Left cardiac atrium (tissue), 4 donors: ENCODE measurements around the gene CADPS2. TPM values are rescaled to one million over a fixed set of nuclear protein-coding genes. Genes with fewer than 3 reads are reported as not detected.

Experiments
- ATAC-seq, 2 donors: fragments of 200-7000 bp; cut with Tn5 transposase; one replicate each; pipeline ENCODE4 v1.9.1; 2020; ENCODE audit warnings: mild to moderate bottlenecking in 2 of 2, moderate library complexity in 2 of 2
- DNase-seq: peaks from one replicate; pipeline ENCODE4 v3.0.0-alpha.2; 2020
- intact Hi-C, 2 donors: fragments of 100-400 bp; cut with DNase I; formaldehyde crosslinking; loops; one replicate each; pipeline versions ENCODE4 v1.14.1 to v1.15.1; 2022 to 2023
- total RNA-seq, 2 donors: library from RNA; stranded (reverse); fragmentation: NEBNext Ultra II Directional; extraction: Animal tissue kit (Norgen Biotek cat#: 25700); gene quantifications; one replicate each; pipeline ENCODE4 v1.2.1, GENCODE V29; 2021
- donor health status: DM: no; HTN: yes; CAD: no.
- donor health status: DM: no; HTN: yes; CAD: no; lungs with severe emphysema.
- donor health status: DM: yes; HTN: yes; CAD: no.
- donor health status: Dilated cardiomyopathy.

The CADPS2 gene
- total RNA-seq, 2 donors from 2014 or later = 11.5 to 14.4 TPM

DNA sequence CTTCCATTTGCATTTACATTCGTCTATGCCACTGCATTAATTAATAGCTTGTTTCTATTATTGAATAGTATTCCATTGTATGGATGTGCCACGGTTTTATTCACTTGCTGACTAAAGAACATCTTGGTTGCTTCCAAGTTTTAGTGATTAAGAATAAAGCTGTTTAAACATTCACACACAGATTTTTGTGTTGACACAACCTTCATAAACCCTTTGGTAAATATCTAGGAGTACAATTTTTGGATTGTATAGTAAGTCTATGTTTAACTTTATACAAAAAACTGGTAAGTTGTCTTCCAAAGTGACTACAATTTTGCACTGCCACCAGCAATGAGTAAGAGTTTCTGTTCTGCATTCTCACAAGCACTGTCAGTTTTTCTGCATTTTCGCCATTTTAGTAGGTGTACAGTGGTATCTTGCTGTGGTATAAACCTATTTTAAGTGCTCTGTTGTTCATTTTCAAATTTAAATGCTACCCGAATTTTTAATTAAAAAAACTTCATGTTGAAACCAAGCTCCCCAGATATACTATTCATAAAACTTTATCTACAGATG is 308.7 kb downstream of the CADPS2 start:
- DNase-seq (no peak), ATAC-seq (no peak)
- intact Hi-C loops = no loop called here

- DNase-seq = no peak
- intact Hi-C loops = no loop called here
- ATAC-seq = no peak
Measured at GRCh38 chr7:122572706-122573105, 313.6 kb downstream of the CADPS2 start.

DNA sequence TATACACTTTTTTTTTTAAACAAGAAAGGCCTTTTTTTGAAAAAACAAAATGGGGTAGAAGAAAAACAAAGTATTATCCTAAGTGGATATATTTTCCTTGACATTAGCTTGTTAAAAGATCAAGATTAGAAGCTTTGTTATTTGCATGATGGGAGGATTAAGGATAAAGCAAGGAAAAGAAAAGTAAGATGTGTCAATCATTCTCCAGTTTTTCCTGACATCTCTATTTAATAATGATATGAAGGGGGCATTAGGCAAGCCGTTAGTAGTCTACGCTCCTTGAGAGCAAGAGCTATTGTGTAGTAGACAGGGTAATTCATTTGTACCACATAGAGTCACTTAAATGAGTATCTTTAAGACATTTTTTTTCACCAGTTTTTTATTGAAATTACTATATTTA is 324.9 kb downstream of the CADPS2 start:
- intact Hi-C loops = no loop called here
- DNase-seq (no peak), ATAC-seq (no peak)

GRCh38 chr7:122556873-122557542 is 329.3 kb downstream of the CADPS2 start:
- intact Hi-C loops = loop anchor here in 1 of 2 donors (10.0 kb wide), 1 partner anchor 238 kb away; no protein-coding TSS in a partner anchor
- ATAC-seq (no peak), DNase-seq (no peak)

- no peak for DNase-seq
- ATAC-seq = no peak
- intact Hi-C loops = loop anchor here in 1 of 2 donors (10.0 kb wide), 1 partner anchor 239 kb away; no protein-coding TSS in a partner anchor
Measured at GRCh38 chr7:122556219-122556618, 330.0 kb downstream of the CADPS2 start.

GRCh38 chr7:122553761-122554160 is 332.5 kb downstream of the CADPS2 start:
- DNase-seq (no peak), ATAC-seq (no peak)
- intact Hi-C loops = loop anchor here in 1 of 2 donors (10.0 kb wide), 1 partner anchor 241 kb away; no protein-coding TSS in a partner anchor

- intact Hi-C loops = loop anchor here in 1 of 2 donors (10.0 kb wide), 1 partner anchor 242 kb away; no protein-coding TSS in a partner anchor
- ATAC-seq (no peak), DNase-seq (no peak)
Measured at GRCh38 chr7:122552769-122553168, 333.5 kb downstream of the CADPS2 start.

GRCh38 chr7:122550545-122550944 is 335.7 kb downstream of the CADPS2 start:
- intact Hi-C loops = loop anchor here in 1 of 2 donors (10.0 kb wide), 1 partner anchor 244 kb away; no protein-coding TSS in a partner anchor
- no peak for DNase-seq
- no peak for ATAC-seq

GRCh38 chr7:122549578-122549977 is 336.7 kb downstream of the CADPS2 start:
- ATAC-seq = no peak
- intact Hi-C loops = no loop called here
- no peak for DNase-seq

DNA sequence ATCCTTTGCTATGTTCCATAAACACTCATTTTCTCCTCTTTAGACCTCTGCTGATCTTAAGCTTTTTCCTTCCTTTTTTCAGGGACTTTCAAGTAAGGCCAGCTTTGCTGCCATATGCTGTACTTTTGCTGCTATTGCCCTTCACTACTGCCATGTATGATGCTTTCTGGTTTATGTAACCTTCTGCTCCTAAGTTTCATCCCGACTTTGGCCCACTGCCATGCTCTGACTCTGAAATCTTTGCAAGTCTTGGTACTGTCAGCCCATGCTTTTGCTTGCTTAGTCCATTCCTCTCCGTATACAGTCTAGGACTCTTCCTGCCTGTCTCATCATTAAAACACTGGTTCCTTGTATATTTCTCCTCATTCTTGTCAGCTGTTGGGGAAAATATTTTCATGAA is 339.8 kb downstream of the CADPS2 start:
- ATAC-seq (no peak), DNase-seq (no peak)
- intact Hi-C loops = no loop called here

DNA sequence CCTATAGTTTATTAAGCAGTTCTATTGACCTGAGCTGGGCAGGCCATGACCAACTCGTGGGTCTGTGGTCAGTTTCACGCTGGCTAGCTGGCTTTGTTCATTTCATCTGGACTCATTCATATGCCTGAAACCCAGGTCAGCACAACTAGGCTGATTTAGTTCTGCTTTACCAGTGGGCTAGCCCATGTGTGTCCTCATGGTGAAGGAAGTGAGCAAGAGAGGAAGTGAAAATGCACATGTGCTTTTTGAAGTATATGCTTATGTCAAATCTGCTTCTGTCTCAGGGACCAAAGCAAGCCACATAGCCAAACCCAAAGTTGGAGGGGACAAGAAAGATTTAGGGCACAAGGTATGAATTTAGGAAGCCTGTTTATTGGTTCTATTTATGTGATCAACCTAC is 341.8 kb downstream of the CADPS2 start:
- ATAC-seq (peak; percentile 47 to 52), DNase-seq (no peak)
- intact Hi-C loops = no loop called here

DNA sequence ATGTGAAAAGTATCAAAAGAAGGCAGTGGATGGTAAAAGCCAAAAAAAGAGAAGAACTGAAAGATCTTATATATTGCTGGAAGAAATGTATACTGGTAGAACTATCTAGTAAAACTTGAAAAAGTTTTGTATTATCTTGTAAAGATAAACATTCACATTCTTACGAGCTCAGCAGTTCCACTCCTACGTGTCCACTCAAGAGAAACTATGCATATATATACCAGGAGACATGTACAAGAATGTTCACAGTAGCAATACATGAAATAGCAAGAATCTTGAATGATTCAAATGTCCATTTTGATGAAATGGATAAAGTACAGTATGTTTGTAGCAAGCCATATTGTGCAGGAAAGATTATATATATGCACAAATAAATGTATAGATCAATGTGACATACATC is 342.4 kb downstream of the CADPS2 start:
- no peak for ATAC-seq
- intact Hi-C loops = no loop called here

DNA sequence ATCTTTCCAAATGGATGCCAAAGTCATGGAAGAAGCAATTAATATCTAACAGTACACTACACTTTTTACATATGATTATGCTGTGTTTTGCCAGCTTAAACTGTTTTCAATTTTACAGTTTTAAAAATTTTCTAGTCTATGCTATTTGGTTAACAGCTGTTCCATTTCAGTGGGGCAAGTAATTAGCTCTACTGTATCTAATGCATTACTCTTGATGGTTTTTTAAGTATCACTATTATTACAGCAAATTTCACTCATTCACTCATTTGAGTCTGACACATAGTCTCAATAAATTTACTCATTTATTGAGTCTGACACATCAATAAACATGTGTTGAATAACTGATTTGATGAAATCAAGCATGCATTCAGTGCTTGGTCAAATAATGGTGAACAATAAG is 343.1 kb downstream of the CADPS2 start:
- ATAC-seq = no peak
- no peak for DNase-seq
- intact Hi-C loops = no loop called here

More for the DNA sequence above, 342.4 kb downstream of the CADPS2 start:
- no peak for DNase-seq

DNA sequence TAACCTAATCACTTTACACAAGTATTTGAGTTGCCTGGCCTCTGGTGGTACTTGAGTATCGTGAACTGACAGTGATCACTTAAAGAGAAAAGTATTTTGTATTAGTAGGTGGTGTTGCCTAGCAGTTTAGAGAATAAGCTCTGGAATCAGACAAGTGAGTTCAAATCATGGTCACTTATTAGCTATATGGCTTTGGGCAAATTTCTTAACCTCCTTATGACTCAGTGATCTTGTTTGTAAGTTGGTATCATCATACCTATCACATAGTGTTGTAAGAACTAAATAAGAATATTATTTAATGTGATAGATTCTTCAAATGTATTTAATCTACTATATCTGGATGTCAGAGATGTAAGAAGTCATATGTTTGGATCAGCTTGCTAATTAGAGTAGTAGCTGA is 351.2 kb downstream of the CADPS2 start:
- DNase-seq (no peak), ATAC-seq (no peak)
- intact Hi-C loops = no loop called here

- intact Hi-C loops = loop anchor here in 1 of 2 donors (5.0 kb wide), 1 partner anchor 440 kb away; no protein-coding TSS in a partner anchor
- no peak for ATAC-seq
- no peak for DNase-seq
Measured at GRCh38 chr7:122532406-122533269, 353.6 kb downstream of the CADPS2 start.

- intact Hi-C loops = loop anchor here (2.0 to 5.0 kb wide), 2 partner anchors 302 to 310 kb away; no protein-coding TSS in a partner anchor
- no peak for DNase-seq
- ATAC-seq = no peak
Measured at GRCh38 chr7:122528879-122529481, 357.3 kb downstream of the CADPS2 start.

DNA sequence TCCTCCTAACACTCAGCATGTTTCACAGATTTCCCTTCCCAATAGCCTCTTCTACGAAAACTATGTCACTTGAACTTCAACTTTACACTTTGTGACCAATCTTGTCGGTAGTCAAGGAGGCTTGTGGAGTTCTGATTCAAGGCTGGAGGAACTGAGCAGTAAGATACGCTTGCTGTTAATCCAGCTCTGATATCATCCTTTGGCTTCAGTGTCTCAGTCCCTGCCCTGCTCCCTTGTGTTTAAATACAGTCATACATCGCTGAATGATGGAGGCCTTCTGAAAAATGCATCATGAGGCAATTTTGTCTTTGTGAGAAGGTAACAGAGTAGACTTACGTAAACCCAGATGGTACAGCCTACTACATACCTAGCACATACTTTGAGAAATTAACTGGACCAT is 360.9 kb downstream of the CADPS2 start:
- ATAC-seq (no peak), DNase-seq (no peak)
- intact Hi-C loops = loop anchor here in 1 of 2 donors (5.0 kb wide), 1 partner anchor 298 kb away; no protein-coding TSS in a partner anchor

DNA sequence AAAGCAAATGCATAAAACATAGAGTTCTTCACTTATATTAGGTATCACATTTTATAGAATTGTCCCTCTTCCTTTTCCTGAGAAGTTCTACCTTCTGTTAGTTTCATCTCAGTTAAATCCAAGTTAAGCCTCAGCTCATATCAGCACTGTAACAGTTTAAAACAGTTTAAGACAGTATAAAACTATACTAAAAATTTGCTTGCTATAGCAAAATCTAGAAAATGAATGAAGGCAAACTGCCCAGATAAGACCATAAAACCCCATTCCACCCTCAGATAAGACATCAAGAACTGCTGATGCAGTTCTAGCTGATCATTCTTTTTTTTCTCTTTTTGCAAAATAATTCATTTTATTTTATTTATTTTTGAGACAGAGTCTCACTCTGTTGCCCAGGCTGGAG is 364.5 kb downstream of the CADPS2 start:
- intact Hi-C loops = no loop called here
- no peak for ATAC-seq
- DNase-seq = no peak

- no peak for DNase-seq
- intact Hi-C loops = no loop called here
- ATAC-seq = no peak
Measured at GRCh38 chr7:122520971-122521555, 365.2 kb downstream of the CADPS2 start.
